Rectal smooth muscle tissue (tissue), 1 donor: ENCODE results near the gene PNPLA7.
"Not testable (repeated sequence)": the region's sequence is repeated elsewhere in the genome, so short reads cannot be mapped to it uniquely, and the experiment has no call there.

Experiments
- H3K27ac ChIP-seq: one replicate; pipeline ENCODE4 v1.7.0; 2013; ENCODE audit warnings: low read depth, low read length, inconsistent platforms
- H3K27me3 ChIP-seq: one replicate; pipeline ENCODE4 v1.7.0; 2013; ENCODE audit warnings: low read length; ENCODE audit not compliant: control insufficient read depth, insufficient read depth
- H3K36me3 ChIP-seq: one replicate; pipeline ENCODE4 v1.7.0; 2013; ENCODE audit warnings: low read length; ENCODE audit not compliant: control insufficient read depth, insufficient read depth
- H3K4me1 ChIP-seq: one replicate; pipeline ENCODE4 v1.7.0; 2013; ENCODE audit warnings: low read length; ENCODE audit not compliant: control insufficient read depth, insufficient read depth
- H3K4me3 ChIP-seq: one replicate; pipeline ENCODE4 v1.7.0; 2013; ENCODE audit warnings: low read length
- H3K9ac ChIP-seq: one replicate; pipeline ENCODE4 v1.7.0; 2013; ENCODE audit warnings: low read length

PNPLA7 gene

GRCh38 chr9:137531099-137531765 is 19.0 kb downstream of the PNPLA7 start:
- no peak overlapping the region for H3K27ac ChIP-seq
- H3K27me3 ChIP-seq, result no peaks in the 10 kb centered on the region
- H3K9ac ChIP-seq, result no peak overlapping the region
- H3K4me1 ChIP-seq, result no peaks in the 10 kb centered on the region
- no peaks in the 10 kb centered on the region for H3K36me3 ChIP-seq
- H3K4me3 ChIP-seq, result no peak overlapping the region

- no peak overlapping the region for H3K9ac ChIP-seq
Measured at GRCh38 chr9:137530331-137530730, 19.9 kb downstream of the PNPLA7 start.

GRCh38 chr9:137524981-137525317 is 25.3 kb downstream of the PNPLA7 start:
- Histone ChIP-seq H3K27ac (no peak overlapping the region), H3K9ac (no peak overlapping the region), H3K36me3 (no peaks in the 10 kb centered on the region), H3K27me3 (no peaks in the 10 kb centered on the region), H3K4me1 (no peaks in the 10 kb centered on the region), H3K4me3 (no peak overlapping the region)

More at GRCh38 chr9:137530331-137530730, 19.9 kb downstream of the PNPLA7 start:
- no peaks in the 10 kb centered on the region for H3K36me3 ChIP-seq
- no peak overlapping the region for H3K27ac ChIP-seq
- H3K27me3 ChIP-seq, result no peaks in the 10 kb centered on the region
- H3K4me3 ChIP-seq, result no peak overlapping the region
- H3K4me1 ChIP-seq, result no peaks in the 10 kb centered on the region

- no peaks in the 10 kb centered on the region for H3K4me1 ChIP-seq
- H3K27me3 ChIP-seq, result no peaks in the 10 kb centered on the region
- H3K36me3 ChIP-seq, result no peaks in the 10 kb centered on the region
- no peak overlapping the region for H3K9ac ChIP-seq
- H3K4me3 ChIP-seq, result no peak overlapping the region
- H3K27ac ChIP-seq, result no peak overlapping the region
Measured at GRCh38 chr9:137524161-137524980, 25.8 kb downstream of the PNPLA7 start.

- Histone ChIP-seq H3K4me1 (no peaks in the 10 kb centered on the region), H3K4me3 (no peak overlapping the region), H3K9ac (no peak overlapping the region), H3K27ac (no peak overlapping the region), H3K27me3 (no peaks in the 10 kb centered on the region), H3K36me3 (no peaks in the 10 kb centered on the region)
Measured at GRCh38 chr9:137522746-137523455, 27.3 kb downstream of the PNPLA7 start.

GRCh38 chr9:137521405-137521985 is 28.7 kb downstream of the PNPLA7 start:
- Histone ChIP-seq H3K27me3 (no peaks in the 10 kb centered on the region), H3K4me1 (no peaks in the 10 kb centered on the region), H3K27ac (no peak overlapping the region), H3K9ac (no peak overlapping the region), H3K36me3 (no peaks in the 10 kb centered on the region), H3K4me3 (no peak overlapping the region)

- Histone ChIP-seq H3K9ac (no peak overlapping the region), H3K27ac (no peak overlapping the region), H3K27me3 (no peaks in the 10 kb centered on the region), H3K36me3 (no peaks in the 10 kb centered on the region), H3K4me1 (no peaks in the 10 kb centered on the region), H3K4me3 (no peak overlapping the region)
Measured at GRCh38 chr9:137520614-137521404, 29.4 kb downstream of the PNPLA7 start.

GRCh38 chr9:137519553-137519952 is 30.6 kb downstream of the PNPLA7 start:
- Histone ChIP-seq H3K4me3 (no peak overlapping the region), H3K4me1 (no peaks in the 10 kb centered on the region), H3K27ac (no peak overlapping the region), H3K36me3 (no peaks in the 10 kb centered on the region), H3K27me3 (no peaks in the 10 kb centered on the region), H3K9ac (no peak overlapping the region)

- H3K4me3 ChIP-seq, H3K36me3 ChIP-seq, H3K27me3 ChIP-seq, H3K4me1 ChIP-seq, H3K9ac ChIP-seq, H3K27ac ChIP-seq: not testable (repeated sequence)
Measured at GRCh38 chr9:137518661-137519459, 31.3 kb downstream of the PNPLA7 start.

- Histone ChIP-seq H3K9ac (no peak overlapping the region), H3K4me3 (no peak overlapping the region), H3K4me1 (no peaks in the 10 kb centered on the region), H3K27me3 (no peaks in the 10 kb centered on the region), H3K36me3 (no peaks in the 10 kb centered on the region), H3K27ac (no peak overlapping the region)
Measured at GRCh38 chr9:137516144-137516917, 33.9 kb downstream of the PNPLA7 start.

GRCh38 chr9:137515338-137515724 is 34.9 kb downstream of the PNPLA7 start:
- no peak overlapping the region for H3K27ac ChIP-seq
- H3K4me1 ChIP-seq, result no peaks in the 10 kb centered on the region
- H3K27me3 ChIP-seq, result no peaks in the 10 kb centered on the region
- no peak overlapping the region for H3K4me3 ChIP-seq
- no peak overlapping the region for H3K9ac ChIP-seq
- no peaks in the 10 kb centered on the region for H3K36me3 ChIP-seq
